Body of pancreas (tissue), 4 donors: ENCODE measurements around the gene CLEC11A. TPM values are rescaled to one million over a fixed set of nuclear protein-coding genes. Genes with fewer than 3 reads are reported as not detected.
"Not testable (repeated sequence)": the region's sequence is repeated elsewhere in the genome, so short reads cannot be mapped to it uniquely, and the experiment has no call there.

Experiments used
- ATAC-seq: fragments of 150-250 bp; one replicate; pipeline ENCODE4 v1.9.1; 2016
- DNase-seq, 4 donors: peaks; one replicate each; pipeline ENCODE4 v3.0.0-alpha.2; 2019
- H3K27ac ChIP-seq, 4 donors: fragments of 200-600 bp; sonication (generic); 1 replicate in 3 of 4; 2 replicates in 1 of 4; pipeline versions ENCODE4 v1.5.1 to v1.6.1; 2016 to 2019; ENCODE audit warnings: mild to moderate bottlenecking in 1 of 4, mixed read lengths in 1 of 4, moderate library complexity in 1 of 4
- H3K27me3 ChIP-seq, 2 donors: fragments of 200-600 bp; sonication (generic); one replicate each; pipeline ENCODE4 v1.6.0; 2016; ENCODE audit warnings: mild to moderate bottlenecking in 1 of 2
- H3K36me3 ChIP-seq, 2 donors: fragments of 200-600 bp; sonication (generic); replicated peaks in 1 of 2; 2 replicates each; pipeline ENCODE4 v1.5.1; 2016; ENCODE audit warnings: low read depth in 2 of 2; ENCODE audit not compliant: insufficient read depth in 1 of 2
- H3K4me1 ChIP-seq: fragments of 200-600 bp; sonication (generic); one replicate; pipeline ENCODE4 v1.6.0; 2016
- H3K4me3 ChIP-seq, 2 donors: fragments of 200-600 bp; sonication (generic); 1 replicate in 1 of 2; 2 replicates in 1 of 2; pipeline ENCODE4 v1.5.1; 2016 to 2019
- H3K9me3 ChIP-seq, 3 donors: fragments of 200-600 bp; sonication (generic); 1 replicate in 2 of 3; 2 replicates in 1 of 3; pipeline ENCODE4 v1.5.1; 2016
- POLR2A ChIP-seq, 3 donors: fragments of 450-650 bp; IDR thresholded peaks; one replicate each; pipeline ENCODE4 v1.6.1; 2016; ENCODE audit warnings: antibody characterized with exemption in 3 of 3, mild to moderate bottlenecking in 2 of 3
- WGBS, 2 donors: methylation state at CpG; one replicate each; pipeline ENCODE4 v1.1.5; 2017; 5-methylcytosine and 5-hydroxymethylcytosine counted together
- intact Hi-C: fragments of 100-400 bp; cut with DNase I; formaldehyde crosslinking; loops from one replicate; pipeline ENCODE4 v1.15.1; 2023
- total RNA-seq, 2 donors: library from RNA; depleted of rRNA; stranded (reverse); fragments of >200 nt; gene quantifications; one replicate each; pipeline ENCODE4 v1.1.0, GENCODE V29; 2016
- TF ChIP-seq, protein P1 (sequence below), 7 experiments: fragments of 450-650 bp in 4 of 7; fragments of 200-600 bp in 3 of 7; sonication (generic) in 3 of 7; IDR thresholded peaks; one replicate each; pipeline ENCODE4 v1.5.1; 2016 to 2019; ENCODE audit warnings: antibody characterized with exemption in 7 of 7

CLEC11A gene
- total RNA-seq, 2 donors from 2014 or later: 5.2 to 24.1 TPM

DNA sequence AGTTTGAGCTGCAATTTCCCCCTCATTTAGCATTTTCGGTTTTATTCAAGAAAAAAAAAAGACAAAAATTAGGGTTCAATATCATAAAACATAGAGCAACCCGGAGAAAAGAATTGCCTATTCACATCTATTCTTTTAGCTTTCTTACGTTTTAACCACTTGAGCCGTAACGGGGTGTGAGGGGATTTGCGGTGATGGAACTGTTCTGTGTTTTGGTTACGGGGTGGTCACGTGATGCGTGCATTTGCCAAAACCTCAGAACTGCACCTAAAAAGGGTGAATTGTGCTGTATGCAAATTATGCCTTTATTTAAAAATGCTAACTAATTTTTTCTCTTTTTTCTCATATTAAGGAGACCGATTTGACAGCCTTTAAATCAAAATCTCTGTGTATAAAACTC, 22.1 kb downstream of the CLEC11A start:
- TF ChIP-seq, protein P1, sequence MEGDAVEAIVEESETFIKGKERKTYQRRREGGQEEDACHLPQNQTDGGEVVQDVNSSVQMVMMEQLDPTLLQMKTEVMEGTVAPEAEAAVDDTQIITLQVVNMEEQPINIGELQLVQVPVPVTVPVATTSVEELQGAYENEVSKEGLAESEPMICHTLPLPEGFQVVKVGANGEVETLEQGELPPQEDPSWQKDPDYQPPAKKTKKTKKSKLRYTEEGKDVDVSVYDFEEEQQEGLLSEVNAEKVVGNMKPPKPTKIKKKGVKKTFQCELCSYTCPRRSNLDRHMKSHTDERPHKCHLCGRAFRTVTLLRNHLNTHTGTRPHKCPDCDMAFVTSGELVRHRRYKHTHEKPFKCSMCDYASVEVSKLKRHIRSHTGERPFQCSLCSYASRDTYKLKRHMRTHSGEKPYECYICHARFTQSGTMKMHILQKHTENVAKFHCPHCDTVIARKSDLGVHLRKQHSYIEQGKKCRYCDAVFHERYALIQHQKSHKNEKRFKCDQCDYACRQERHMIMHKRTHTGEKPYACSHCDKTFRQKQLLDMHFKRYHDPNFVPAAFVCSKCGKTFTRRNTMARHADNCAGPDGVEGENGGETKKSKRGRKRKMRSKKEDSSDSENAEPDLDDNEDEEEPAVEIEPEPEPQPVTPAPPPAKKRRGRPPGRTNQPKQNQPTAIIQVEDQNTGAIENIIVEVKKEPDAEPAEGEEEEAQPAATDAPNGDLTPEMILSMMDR (IDR thresholded peaks at IDR 0.05): no peak
- no peak for TF ChIP-seq POLR2A (IDR thresholded peaks at IDR 0.05)
- Histone ChIP-seq H3K27ac (no peak overlapping the region), H3K4me3 (no peak overlapping the region), H3K36me3 (no peaks in the 10 kb centered on the region), H3K27me3 (no peaks in the 10 kb centered on the region), H3K4me1 (no peaks in the 10 kb centered on the region), H3K9me3 (no peaks in the 10 kb centered on the region)
- 51 to 57% methylated on average over 10 of the region's 10 CpGs for WGBS, 2 donors
- ATAC-seq (no peak), DNase-seq (no peak)
- intact Hi-C loops: no loop called here

DNA sequence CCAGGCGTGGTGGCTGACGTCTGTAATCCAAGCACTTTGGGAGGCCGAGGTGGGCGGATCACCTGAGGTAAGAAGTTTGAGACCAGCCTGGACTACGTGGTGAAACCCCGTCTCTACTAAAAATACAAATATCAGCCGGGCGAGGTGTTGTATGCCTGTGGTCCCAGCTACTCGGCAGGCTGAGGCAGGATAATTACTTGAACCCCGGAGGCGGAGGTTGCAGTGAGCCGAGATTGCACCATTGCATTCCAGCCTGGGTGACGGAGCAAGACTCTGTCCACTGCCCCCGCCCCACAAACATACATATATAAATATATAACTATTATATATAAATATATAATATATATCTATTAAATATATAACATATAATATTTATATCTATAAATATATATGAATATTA, 24.0 kb downstream of the CLEC11A start:
- 74 to 81% methylated on average over 14 of the region's 14 CpGs for WGBS, 2 donors
- H3K4me1 ChIP-seq, H3K27ac ChIP-seq, H3K4me3 ChIP-seq, ATAC-seq, H3K27me3 ChIP-seq, DNase-seq, intact Hi-C loops, H3K36me3 ChIP-seq, H3K9me3 ChIP-seq: not testable (repeated sequence)

DNA sequence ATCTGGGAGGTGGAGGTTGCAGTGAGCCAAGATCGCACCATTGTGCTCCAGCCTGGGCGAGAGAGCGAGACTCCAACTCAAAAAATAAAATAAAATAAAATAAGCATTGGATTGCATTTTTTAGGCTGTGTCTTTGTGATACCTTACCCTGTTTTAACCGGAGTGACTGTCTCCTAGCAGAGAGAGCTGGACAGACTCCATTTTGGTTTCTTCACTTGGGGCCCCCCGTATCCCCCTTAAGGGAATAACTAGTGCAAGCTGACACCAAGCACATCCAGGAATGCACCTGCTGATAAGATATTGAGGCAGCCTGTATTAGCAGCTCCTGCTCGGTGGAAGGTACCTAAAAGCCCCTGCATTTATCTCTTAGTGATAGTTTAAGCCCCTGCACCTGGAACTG, 26.3 kb downstream of the CLEC11A start:
- no peak overlapping the region for H3K27ac ChIP-seq
- 46 to 51% methylated on average over 6 of the region's 6 CpGs for WGBS, 2 donors
- intact Hi-C loops: no loop called here
- H3K9me3 ChIP-seq: no peaks in the 10 kb centered on the region
- DNase-seq: no peak
- no peak for ATAC-seq
- no peak overlapping the region for H3K4me3 ChIP-seq
- peaks cover 0 to 4% of the 10 kb centered on the region in 2 donors for H3K27me3 ChIP-seq
- TF ChIP-seq, protein P1 (IDR thresholded peaks at IDR 0.05): no peak
- no peak for TF ChIP-seq POLR2A (IDR thresholded peaks at IDR 0.05)
- no peaks in the 10 kb centered on the region for H3K4me1 ChIP-seq
- no peaks in the 10 kb centered on the region for H3K36me3 ChIP-seq

DNA sequence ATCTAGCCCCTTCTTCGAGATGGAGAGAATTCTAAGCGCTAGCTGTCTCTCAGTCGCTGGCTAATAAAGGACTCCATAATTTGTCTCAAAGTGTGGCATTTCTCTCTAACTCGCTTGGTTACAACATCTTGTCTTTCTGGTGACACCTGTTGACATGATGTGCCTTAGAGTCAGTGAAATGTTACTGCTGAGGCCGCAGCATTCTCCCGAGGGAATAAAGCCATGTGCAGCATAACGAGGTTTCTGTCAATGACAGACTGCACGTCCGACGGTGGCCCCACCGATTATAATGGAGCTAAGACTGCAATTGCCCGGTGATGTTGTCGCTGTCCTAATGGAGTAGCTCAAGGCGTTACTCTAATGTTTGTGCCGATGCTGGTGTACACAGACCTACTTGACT, 26.8 kb downstream of the CLEC11A start:
- DNase-seq: no peak
- 29 to 45% methylated on average over 4 to 15 of the region's 15 CpGs for WGBS, 2 donors
- H3K4me3 ChIP-seq: no peak overlapping the region
- H3K27me3 ChIP-seq: peaks cover 0 to 4% of the 10 kb centered on the region in 2 donors
- no peaks in the 10 kb centered on the region for H3K36me3 ChIP-seq
- intact Hi-C loops: no loop called here
- ATAC-seq: no peak
- TF ChIP-seq, protein P1 (IDR thresholded peaks at IDR 0.05): no peak
- no peak for TF ChIP-seq POLR2A (IDR thresholded peaks at IDR 0.05)
- no peaks in the 10 kb centered on the region for H3K4me1 ChIP-seq
- H3K9me3 ChIP-seq: no peaks in the 10 kb centered on the region
- no peak overlapping the region for H3K27ac ChIP-seq

DNA sequence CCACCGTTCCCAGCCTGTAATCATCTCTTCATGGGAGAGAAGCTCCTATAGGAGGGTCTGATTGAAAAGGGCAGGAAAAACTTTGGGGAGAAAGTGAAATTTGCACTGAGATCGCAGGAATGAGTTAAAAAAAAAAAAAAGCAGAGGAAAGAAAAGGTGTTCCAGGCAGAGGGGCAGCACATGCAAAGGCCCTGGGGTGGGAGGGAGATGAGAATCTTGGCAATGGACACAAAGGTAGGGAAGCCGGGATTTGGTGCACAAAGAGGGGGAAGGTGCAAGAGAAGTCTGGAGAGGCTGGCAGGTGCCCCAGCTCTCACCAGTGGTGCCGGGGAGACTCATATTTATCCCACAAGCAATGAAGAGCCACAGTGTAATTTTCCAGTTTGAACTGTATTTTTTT, 30.7 kb downstream of the CLEC11A start:
- peaks cover 0 to 4% of the 10 kb centered on the region in 2 donors for H3K27me3 ChIP-seq
- no peaks in the 10 kb centered on the region for H3K36me3 ChIP-seq
- TF ChIP-seq POLR2A (IDR thresholded peaks at IDR 0.05): no peak
- TF ChIP-seq, protein P1 (IDR thresholded peaks at IDR 0.05): no peak
- H3K4me1 ChIP-seq: no peaks in the 10 kb centered on the region
- H3K4me3 ChIP-seq: no peak overlapping the region
- H3K9me3 ChIP-seq: no peaks in the 10 kb centered on the region
- no peak overlapping the region for H3K27ac ChIP-seq
- intact Hi-C loops: no loop called here
- 70 to 79% methylated on average over 4 of the region's 4 CpGs for WGBS, 2 donors
- no peak for DNase-seq
- no peak for ATAC-seq

DNA sequence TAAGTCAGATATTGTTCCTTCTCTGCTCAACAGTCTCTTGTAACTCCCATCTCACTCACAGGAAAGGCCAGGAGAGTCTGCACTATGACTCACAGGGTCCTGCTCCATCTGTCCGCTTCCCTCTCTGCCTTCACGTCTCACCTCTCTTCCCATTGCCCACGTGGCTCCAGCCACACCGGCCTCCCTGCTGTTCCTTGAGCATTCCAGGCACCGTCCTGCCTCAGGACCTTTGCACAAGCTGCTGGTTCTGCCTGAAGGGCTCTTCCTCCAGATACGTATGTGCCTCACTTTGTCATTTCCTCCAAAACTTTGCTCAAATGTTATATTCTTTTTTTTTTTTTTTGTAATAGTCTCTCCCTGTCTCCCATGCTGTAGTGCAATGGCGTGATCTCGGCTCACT, 33.1 kb downstream of the CLEC11A start:
- H3K9me3 ChIP-seq, H3K27me3 ChIP-seq, H3K4me1 ChIP-seq, intact Hi-C loops, ATAC-seq, H3K27ac ChIP-seq, DNase-seq, H3K4me3 ChIP-seq, H3K36me3 ChIP-seq: not testable (repeated sequence)
- WGBS, 2 donors: 59 to 61% methylated on average over 8 of the region's 8 CpGs

DNA sequence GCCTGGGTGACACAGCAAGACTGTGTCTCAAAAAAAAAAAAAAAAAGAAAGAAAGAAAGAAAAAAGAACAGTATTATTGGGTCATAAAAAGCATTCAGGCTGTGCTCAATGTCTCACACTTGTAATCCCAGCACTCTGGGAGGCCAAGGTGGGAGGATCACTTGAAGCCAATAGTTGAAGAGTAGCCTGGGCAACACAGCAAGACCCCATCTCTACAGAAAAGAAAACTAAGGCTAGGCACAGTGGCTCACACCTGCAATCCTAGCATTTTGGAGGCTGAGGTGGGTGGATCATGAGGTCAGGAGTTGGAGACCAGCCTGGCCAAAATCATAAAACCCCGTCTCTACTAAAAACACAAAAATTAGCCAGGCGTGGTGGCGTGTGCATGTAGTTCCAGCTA, 34.5 kb downstream of the CLEC11A start:
- H3K4me1 ChIP-seq, H3K27me3 ChIP-seq, ATAC-seq, H3K9me3 ChIP-seq, H3K36me3 ChIP-seq, intact Hi-C loops, H3K27ac ChIP-seq, DNase-seq, H3K4me3 ChIP-seq: not testable (repeated sequence)
- WGBS, 2 donors: 84 to 96% methylated on average over 3 of the region's 3 CpGs

DNA sequence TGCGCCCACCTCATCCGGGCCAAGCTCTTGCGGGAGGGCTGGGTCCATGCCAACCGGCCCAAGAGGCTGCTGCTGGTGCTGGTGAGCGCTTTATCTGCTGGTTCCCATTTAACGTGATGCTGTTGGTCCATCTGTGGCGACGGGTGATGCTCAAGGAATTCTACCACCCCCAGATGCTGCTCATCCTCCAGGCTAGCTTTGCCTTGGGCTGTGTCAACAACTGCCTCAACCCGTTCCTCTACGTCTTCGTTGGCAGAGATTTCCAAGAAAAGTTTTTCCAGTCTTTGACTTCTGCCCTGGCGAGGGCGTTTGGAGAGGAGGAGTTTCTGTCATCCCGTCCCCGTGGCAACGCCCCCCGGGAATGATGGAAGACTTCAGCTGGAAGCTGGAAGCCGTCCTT, 35.9 kb downstream of the CLEC11A start:
- WGBS, 2 donors: 66 to 70% methylated on average over 7 to 18 of the region's 18 CpGs
- H3K4me1 ChIP-seq, H3K27me3 ChIP-seq, DNase-seq, H3K4me3 ChIP-seq, H3K9me3 ChIP-seq, H3K36me3 ChIP-seq, H3K27ac ChIP-seq, intact Hi-C loops, ATAC-seq: not testable (repeated sequence)
